ENCODE results near the gene NPPC. TPM values are rescaled to one million over a fixed set of nuclear protein-coding genes. Genes with fewer than 3 reads are reported as not detected.

NPPC gene
- polyA plus RNA-seq, 3 donors, result not detected

GRCh38 chr2:231933916-231934401, 7.8 kb upstream of the NPPC start:
- 100% methylated on average over 5 of the region's 13 CpGs for WGBS (ENCODE audit: insufficient coverage)

DNA sequence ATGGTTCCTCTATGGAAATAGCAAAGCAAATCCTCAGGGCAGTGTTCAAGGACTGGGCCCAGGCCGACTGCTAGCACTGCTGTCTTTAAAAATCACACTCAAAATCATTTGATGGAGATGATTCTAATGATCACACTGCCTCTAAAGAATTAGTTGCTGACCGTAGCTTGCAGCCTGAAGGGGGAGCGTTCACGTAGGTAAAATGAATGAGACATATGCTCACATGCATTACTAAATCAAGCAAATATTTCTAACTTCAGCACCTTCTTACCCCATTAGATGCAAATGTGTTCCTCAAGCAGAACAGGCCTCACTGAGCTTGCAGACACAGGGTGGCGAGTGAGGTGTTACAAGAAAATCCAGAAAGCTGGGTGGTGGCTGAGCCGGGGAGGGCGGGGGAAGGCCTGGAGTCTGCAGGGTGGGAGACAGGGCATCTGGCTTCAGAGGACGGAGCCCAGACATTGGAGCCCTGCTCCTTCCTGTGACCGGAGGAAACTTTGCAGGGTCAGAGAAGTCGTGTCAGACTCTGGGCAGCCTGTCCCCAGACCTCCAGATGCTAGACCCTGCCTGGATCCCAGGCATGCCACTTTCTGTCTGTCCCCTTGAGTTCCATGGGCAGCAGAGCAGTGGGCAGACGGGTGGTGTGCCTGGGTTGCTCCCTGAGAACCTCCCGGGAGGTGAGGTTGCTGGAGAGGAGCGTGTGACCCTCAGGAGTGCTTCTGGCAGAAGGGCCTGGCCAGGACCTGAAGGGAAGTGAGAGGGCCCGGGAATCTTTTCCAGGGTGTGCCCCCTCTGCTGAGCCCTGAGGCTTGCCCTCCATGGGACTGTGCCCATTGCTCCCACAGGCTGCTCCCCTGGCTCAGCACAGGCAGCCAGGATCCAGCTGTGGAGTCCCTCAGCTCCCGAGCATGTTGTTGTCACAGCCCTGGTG, 7.1 kb upstream of the NPPC start:
- Mint-ChIP-seq H3K4me1 (no peaks in the 10 kb centered on the region), H3K27ac (no peak overlapping the region)
- intact Hi-C loops (cut with micrococcal nuclease), result no loop called here

More at GRCh38 chr2:231933916-231934401, 7.8 kb upstream of the NPPC start:
- TF ChIP-seq, protein P1, sequence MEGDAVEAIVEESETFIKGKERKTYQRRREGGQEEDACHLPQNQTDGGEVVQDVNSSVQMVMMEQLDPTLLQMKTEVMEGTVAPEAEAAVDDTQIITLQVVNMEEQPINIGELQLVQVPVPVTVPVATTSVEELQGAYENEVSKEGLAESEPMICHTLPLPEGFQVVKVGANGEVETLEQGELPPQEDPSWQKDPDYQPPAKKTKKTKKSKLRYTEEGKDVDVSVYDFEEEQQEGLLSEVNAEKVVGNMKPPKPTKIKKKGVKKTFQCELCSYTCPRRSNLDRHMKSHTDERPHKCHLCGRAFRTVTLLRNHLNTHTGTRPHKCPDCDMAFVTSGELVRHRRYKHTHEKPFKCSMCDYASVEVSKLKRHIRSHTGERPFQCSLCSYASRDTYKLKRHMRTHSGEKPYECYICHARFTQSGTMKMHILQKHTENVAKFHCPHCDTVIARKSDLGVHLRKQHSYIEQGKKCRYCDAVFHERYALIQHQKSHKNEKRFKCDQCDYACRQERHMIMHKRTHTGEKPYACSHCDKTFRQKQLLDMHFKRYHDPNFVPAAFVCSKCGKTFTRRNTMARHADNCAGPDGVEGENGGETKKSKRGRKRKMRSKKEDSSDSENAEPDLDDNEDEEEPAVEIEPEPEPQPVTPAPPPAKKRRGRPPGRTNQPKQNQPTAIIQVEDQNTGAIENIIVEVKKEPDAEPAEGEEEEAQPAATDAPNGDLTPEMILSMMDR (IDR thresholded peaks at IDR 0.05), result no peak
- Histone ChIP-seq H3K4me3 (replicated peaks in 1 of 3; ENCODE audit: low read depth in 2 of 3, low read length in 3 of 3) (no peak overlapping the region), H3K4me2 (replicated peaks; ENCODE audit: extremely low read depth, low read length, poor library complexity, severe bottlenecking) (no peak overlapping the region), H3K4me1 (ENCODE audit: control insufficient read depth in 1 of 2, insufficient read depth in 2 of 2, low read length in 2 of 2) (no peaks in the 10 kb centered on the region), H3K36me3 (replicated peaks in 1 of 2; ENCODE audit: control insufficient read depth in 1 of 2, insufficient read depth in 2 of 2, low read length in 2 of 2) (no peaks in the 10 kb centered on the region), H2AFZ (ENCODE audit: insufficient read depth, low read depth, low read length, poor library complexity, severe bottlenecking) (no peak overlapping the region), H3K27ac (ENCODE audit: low read depth in 1 of 2, low read length in 2 of 2) (no peak overlapping the region), H4K20me1 (ENCODE audit: insufficient read depth, low read length) (no peaks in the 10 kb centered on the region), H3K27me3 (ENCODE audit: control insufficient read depth in 2 of 2, insufficient read depth in 2 of 2, low read length in 2 of 2) (peaks cover 0 to 13% of the 10 kb centered on the region in 2 donors), H3K9ac (ENCODE audit: insufficient read depth, low read length, poor library complexity, severe bottlenecking) (no peak overlapping the region), H3K9me3 (replicated peaks in 1 of 2; ENCODE audit: control insufficient read depth in 1 of 2, insufficient read depth in 1 of 2, low read length in 2 of 2) (no peaks in the 10 kb centered on the region), H3K79me2 (ENCODE audit: insufficient read depth, low read length) (no peaks in the 10 kb centered on the region)
- H3K4me3 Mint-ChIP-seq, result no peak overlapping the region
- H3K27me3 Mint-ChIP-seq (ENCODE audit: low read depth in 3 of 3), result peaks cover 8 to 12% (median 12%) of the 10 kb centered on the region in 3 donors
- H3K36me3 Mint-ChIP-seq, result no peaks in the 10 kb centered on the region
- H3K9me3 Mint-ChIP-seq, result peaks cover 0 to 2% (median 0%) of the 10 kb centered on the region in 7 donors
- no peaks in the 10 kb centered on the region for H3K4me1 Mint-ChIP-seq
- DNase-seq, result no peak
- no peak overlapping the region for H3K27ac Mint-ChIP-seq
- intact Hi-C loops (cut with micrococcal nuclease), result no loop called here

More for the DNA sequence above, 7.1 kb upstream of the NPPC start:
- no peaks in the 10 kb centered on the region for H3K36me3 ChIP-seq (replicated peaks in 1 of 2; ENCODE audit: control insufficient read depth in 1 of 2, insufficient read depth in 2 of 2, low read length in 2 of 2)
- Mint-ChIP-seq H3K36me3 (no peaks in the 10 kb centered on the region), H3K4me3 (no peak overlapping the region), H3K9me3 (peaks cover 0 to 2% (median 0%) of the 10 kb centered on the region in 7 donors), H3K27me3 (ENCODE audit: low read depth in 3 of 3) (peaks cover 12 to 19% (median 13%) of the 10 kb centered on the region in 3 donors)
- H3K4me3 ChIP-seq (replicated peaks in 1 of 3; ENCODE audit: low read depth in 2 of 3, low read length in 3 of 3), result no peak overlapping the region
- no peaks in the 10 kb centered on the region for H3K79me2 ChIP-seq (ENCODE audit: insufficient read depth, low read length)
- 93% methylated on average over 11 of the region's 15 CpGs for WGBS (ENCODE audit: insufficient coverage)
- H4K20me1 ChIP-seq (ENCODE audit: insufficient read depth, low read length), result no peaks in the 10 kb centered on the region
- H3K27ac ChIP-seq (ENCODE audit: low read depth in 1 of 2, low read length in 2 of 2), result no peak overlapping the region
- TF ChIP-seq, protein P1 (IDR thresholded peaks at IDR 0.05), result no peak
- no peak overlapping the region for H3K4me2 ChIP-seq (replicated peaks; ENCODE audit: extremely low read depth, low read length, poor library complexity, severe bottlenecking)
- no peak overlapping the region for H3K9ac ChIP-seq (ENCODE audit: insufficient read depth, low read length, poor library complexity, severe bottlenecking)
- no peak overlapping the region for H2AFZ ChIP-seq (ENCODE audit: insufficient read depth, low read depth, low read length, poor library complexity, severe bottlenecking)
- H3K27me3 ChIP-seq (ENCODE audit: control insufficient read depth in 2 of 2, insufficient read depth in 2 of 2, low read length in 2 of 2), result peaks cover 0 to 19% of the 10 kb centered on the region in 2 donors
- H3K4me1 ChIP-seq (ENCODE audit: control insufficient read depth in 1 of 2, insufficient read depth in 2 of 2, low read length in 2 of 2), result no peaks in the 10 kb centered on the region
- no peak for DNase-seq
- H3K9me3 ChIP-seq (replicated peaks in 1 of 2; ENCODE audit: control insufficient read depth in 1 of 2, insufficient read depth in 1 of 2, low read length in 2 of 2), result no peaks in the 10 kb centered on the region

All from CD14-positive monocyte (primary cell).